Fibroblast of skin of left biceps (primary cell): Measurements from ENCODE around the gene KCNE3.
"Not testable (repeated sequence)": the region's sequence is repeated elsewhere in the genome, so short reads cannot be mapped to it uniquely, and the experiment has no call there.

ENCODE experiments used
- DNase-seq, 2 experiments: peaks; one replicate each; pipeline ENCODE4 v3.0.0-alpha.2; 2013; ENCODE audit warnings: low read depth in 2 of 2

The KCNE3 gene

GRCh38 chr11:74443071-74443864 lies 24.1 kb downstream of the KCNE3 start:
- DNase-seq: no peak

DNA sequence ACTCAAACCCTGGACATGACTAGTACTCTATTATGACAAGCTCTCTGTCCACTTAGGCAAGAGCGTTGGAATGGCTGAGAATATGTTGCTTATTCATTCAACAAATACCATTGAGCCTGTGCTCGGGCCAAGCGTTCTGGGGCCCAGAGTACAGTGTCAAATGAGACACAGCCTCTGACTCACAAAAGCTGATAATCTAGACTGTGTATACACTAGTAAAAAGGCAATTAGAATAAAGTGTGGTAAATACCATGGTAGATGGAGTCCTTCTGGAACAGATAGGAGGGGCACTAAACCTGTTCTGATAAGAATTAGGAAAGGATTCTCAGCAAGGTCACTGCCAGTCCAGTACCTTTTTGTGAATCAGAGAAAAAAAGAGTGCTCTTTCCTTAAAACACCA lies 24.7 kb downstream of the KCNE3 start:
- no peak for DNase-seq

DNA sequence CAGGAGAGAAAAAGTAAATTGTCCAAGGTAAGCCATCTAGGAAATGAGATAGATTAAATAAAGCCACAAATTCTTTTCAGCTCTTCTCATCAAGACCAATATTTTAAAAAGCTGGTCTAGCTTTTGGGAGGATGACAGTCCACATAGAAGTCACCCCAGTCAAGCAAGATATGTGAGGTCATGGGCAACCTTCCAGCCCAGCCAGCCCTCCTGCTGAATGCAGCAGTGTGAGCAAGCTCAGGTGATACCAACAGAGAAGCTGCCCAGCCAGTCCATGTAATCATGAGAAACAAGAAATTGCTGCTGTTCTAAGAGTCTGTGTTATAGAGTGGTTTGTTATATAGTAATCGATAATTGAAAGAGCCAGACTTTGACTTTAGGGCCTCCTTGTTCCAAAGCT lies 28.7 kb downstream of the KCNE3 start:
- DNase-seq: no peak

DNA sequence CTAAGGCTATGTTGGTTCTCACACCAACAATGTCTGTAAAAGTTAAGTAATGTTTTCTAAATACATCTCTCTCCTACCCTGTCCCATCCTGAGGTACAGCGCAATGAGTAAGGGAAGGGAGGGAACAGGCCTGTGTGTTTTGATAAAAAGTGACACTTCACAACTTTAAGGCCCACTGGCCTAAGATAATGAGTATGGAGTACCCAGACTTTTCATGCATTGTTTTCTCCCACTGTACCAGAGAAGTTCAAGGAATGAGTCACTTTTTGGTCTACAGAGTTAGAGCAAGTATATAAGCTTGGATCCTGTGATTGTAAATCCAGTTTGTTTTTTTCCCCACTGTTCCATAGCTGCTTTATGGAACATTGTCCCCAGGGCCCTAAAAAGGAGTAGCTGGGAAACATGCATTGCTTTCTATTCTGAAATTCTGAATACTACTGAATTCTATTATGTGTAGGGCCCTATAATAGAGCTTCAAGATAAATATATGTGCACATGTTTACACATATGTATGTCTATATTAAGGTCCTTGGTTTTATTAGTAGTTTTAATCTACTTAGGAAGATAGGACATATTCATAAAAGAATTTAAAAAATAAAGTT lies 29.8 kb downstream of the KCNE3 start:
- DNase-seq: no peak

GRCh38 chr11:74434528-74434927 lies 32.8 kb downstream of the KCNE3 start:
- DNase-seq: no peak

DNA sequence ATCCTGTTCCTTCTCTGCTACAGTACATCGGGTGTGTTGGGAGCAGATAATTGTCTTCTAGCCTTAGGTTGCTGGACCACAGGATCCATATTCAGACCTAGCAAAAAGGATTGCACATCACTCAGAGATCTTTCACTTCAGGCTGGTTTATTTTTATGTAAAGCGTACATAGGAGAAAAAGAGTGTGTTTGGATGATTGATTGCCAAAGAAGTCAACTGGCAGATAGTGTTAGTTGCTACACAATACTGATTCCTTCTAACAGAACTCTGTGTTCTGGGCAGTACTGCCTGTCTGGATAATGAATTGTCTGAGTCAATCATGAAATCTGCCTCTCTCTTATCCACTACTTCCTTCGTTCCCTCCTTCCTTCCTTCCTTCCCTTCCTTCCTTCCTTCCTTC lies 38.1 kb downstream of the KCNE3 start:
- DNase-seq: no peak

DNA sequence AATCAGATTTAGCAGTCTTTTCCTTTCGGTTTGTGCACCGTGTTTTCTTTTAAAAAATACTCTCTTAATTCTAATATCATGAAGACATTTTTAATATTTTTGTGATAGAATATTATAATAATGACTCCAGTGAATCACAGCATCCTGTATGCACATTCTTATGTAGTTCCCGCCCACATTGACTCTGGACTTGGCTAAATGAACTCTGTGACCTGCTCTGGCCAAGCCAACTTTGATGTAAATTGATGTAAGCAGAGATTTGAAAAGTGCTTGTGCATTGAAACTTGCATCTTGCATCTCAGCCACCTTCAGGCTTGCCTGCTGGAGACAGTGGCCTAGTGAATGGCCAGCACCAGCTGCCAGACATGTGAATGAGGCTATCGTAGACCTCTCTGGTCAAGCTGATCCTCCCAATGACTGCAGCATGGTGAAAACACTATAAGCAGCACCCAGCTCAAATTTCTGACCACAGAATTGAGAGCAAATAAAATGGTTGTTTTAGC lies 39.9 kb downstream of the KCNE3 start:
- DNase-seq: no peak

- DNase-seq: no peak
These were observed 42.2 kb downstream of the KCNE3 start for GRCh38 chr11:74425100-74425499.

GRCh38 chr11:74418509-74418895 lies 48.8 kb downstream of the KCNE3 start:
- peak; percentile 32 to 36 for DNase-seq

DNA sequence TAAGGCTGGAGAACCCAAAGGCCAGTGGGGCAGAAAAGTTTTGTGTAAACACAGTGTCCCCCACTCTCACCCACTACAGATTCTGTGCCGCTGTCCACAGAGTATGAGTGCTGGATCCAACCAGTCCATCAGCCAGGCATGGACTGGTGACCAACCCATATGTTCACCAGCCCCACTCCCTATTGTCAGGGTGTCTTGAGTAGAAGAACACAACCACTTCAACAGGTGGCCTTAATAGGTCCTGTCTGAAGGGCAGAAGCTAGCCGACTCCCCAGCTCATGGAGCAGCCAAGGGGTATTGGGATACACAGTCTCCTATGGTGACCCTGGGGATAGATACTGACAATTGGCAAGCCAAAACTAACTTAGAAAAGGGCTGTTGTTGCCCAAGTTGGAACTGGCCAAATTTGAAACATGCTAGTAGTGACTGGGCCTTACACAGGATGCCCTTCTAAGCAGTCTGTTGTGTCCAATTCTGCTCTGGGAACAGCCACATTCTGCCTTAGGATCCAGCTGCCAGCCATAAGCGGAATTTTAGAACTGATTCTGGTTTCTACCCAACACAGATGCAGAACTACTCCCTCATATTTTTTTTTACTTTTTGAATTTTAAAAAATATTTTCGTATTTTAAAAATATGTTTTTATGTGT lies 49.4 kb downstream of the KCNE3 start:
- DNase-seq: no peak

DNA sequence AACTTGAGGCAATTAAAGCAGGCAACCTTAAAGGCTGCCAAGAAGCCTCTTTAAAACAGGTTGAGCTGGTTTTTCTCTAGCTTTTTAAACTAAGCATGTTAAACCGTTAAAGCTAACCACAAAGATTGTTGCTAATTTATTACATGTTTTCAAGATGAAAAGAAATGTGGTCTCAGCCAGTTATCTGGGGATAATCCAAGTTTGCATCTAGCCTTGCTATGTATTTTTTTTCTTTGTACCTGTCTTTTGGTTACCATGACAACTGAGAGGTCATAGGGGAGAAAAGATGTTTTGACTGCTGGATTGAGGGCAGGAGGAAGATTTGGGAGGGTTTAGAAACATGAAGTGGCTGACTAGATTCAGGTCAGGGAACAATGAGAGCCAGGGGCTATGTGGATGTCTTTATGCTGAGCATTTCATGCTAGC lies 50.0 kb downstream of the KCNE3 start:
- peak; percentile 13 to 32 for DNase-seq

DNA sequence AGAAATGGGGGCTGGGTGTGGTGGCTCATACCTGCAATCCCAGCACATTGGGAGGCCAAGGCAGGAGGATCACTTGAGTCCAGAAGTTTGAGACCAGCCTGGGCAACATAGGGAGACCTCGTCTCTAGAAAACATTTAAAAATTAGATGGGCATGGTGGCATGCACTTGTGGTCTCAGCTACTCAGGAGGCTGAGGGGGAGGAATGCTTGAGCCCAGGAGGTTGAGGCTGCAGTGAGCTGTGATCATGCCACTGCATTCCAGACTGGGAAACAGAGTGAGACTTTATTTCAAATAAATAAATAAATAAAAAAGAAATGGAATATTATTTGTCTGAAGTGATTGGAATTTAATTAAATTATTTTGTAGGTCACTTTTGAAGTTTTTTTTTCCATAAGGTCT lies 50.4 kb downstream of the KCNE3 start:
- not testable (repeated sequence) for DNase-seq

GRCh38 chr11:74412733-74413359 lies 54.5 kb downstream of the KCNE3 start:
- DNase-seq: no peak

DNA sequence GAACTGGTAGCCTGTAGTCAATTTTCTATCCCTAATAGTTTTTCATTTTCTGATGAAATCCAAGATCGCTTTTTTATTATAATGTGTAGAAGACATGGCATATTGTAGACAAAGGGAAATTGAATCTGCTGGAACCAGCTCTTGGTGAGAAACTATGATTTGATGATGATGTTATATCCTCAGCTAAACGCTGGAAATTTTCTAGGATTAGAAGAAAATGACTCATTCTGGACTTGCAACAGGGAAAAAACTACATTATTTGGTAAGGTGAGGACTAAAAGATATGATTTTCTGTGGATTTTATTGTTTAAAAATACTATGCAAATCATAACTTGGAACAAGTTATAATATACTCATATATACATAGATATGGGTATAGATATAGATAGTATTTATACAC lies 55.0 kb downstream of the KCNE3 start:
- no peak for DNase-seq

- no peak for DNase-seq
These were observed 57.7 kb downstream of the KCNE3 start for GRCh38 chr11:74409633-74410032.
